ENCODE data around the gene PANK4.

Gene PANK4

GRCh38 chr1:2528966-2529783 is 2.8 kb upstream of the PANK4 start:
- peak; percentile 64 for DNase-seq (ENCODE audit: low spot score)

GRCh38 chr1:2528611-2528965 is 2.2 kb upstream of the PANK4 start:
- no peak for DNase-seq (ENCODE audit: low spot score)

GRCh38 chr1:2528016-2528415 is 1.6 kb upstream of the PANK4 start:
- DNase-seq (ENCODE audit: low spot score) = no peak

- DNase-seq (ENCODE audit: low spot score) = no peak
Observed at GRCh38 chr1:2527556-2527860, 1.1 kb upstream of the PANK4 start.

- peak; percentile 89 for DNase-seq (ENCODE audit: low spot score)
Observed at GRCh38 chr1:2526824-2527555, 594 bp upstream of the PANK4 start.

GRCh38 chr1:2525572-2525919 is 850 bp downstream of the PANK4 start:
- DNase-seq (ENCODE audit: low spot score) = no peak

GRCh38 chr1:2523891-2524609 is 2.3 kb downstream of the PANK4 start:
- DNase-seq (ENCODE audit: low spot score) = no peak

GRCh38 chr1:2523191-2523890 is 3.1 kb downstream of the PANK4 start:
- DNase-seq (ENCODE audit: low spot score) = no peak

- DNase-seq (ENCODE audit: low spot score) = no peak
Observed at GRCh38 chr1:2522230-2522629, 4.2 kb downstream of the PANK4 start.

GRCh38 chr1:2520806-2521205 is 5.6 kb downstream of the PANK4 start:
- DNase-seq (ENCODE audit: low spot score) = no peak

- no peak for DNase-seq (ENCODE audit: low spot score)
Observed at GRCh38 chr1:2520206-2520605, 6.2 kb downstream of the PANK4 start.

GRCh38 chr1:2519729-2520128 is 6.7 kb downstream of the PANK4 start:
- DNase-seq (ENCODE audit: low spot score) = no peak

GRCh38 chr1:2519029-2519685 is 7.2 kb downstream of the PANK4 start:
- DNase-seq (ENCODE audit: low spot score) = no peak

- DNase-seq (ENCODE audit: low spot score) = no peak
Observed at GRCh38 chr1:2518528-2518927, 7.9 kb downstream of the PANK4 start.

GRCh38 chr1:2517966-2518365 is 8.4 kb downstream of the PANK4 start:
- DNase-seq (ENCODE audit: low spot score) = no peak

GRCh38 chr1:2516946-2517345 is 9.4 kb downstream of the PANK4 start:
- no peak for DNase-seq (ENCODE audit: low spot score)

- DNase-seq (ENCODE audit: low spot score) = no peak
Observed at GRCh38 chr1:2516124-2516523, 10.3 kb downstream of the PANK4 start.

- no peak for DNase-seq (ENCODE audit: low spot score)
Observed at GRCh38 chr1:2515763-2516080, 10.7 kb downstream of the PANK4 start.

GRCh38 chr1:2514863-2515762 is 11.3 kb downstream of the PANK4 start:
- DNase-seq (ENCODE audit: low spot score) = no peak

- DNase-seq (ENCODE audit: low spot score) = no peak
Observed at GRCh38 chr1:2513939-2514652, 12.3 kb downstream of the PANK4 start.
